Medulla oblongata (tissue), 1 donor: ENCODE data around the gene TRABD.
A peak's percentile ranks its signal among the peaks of the same experiment; 100 is the strongest.

Source experiments
- DNase-seq: peaks from one replicate; pipeline ENCODE4 v3.0.0-alpha.2; 2015; ENCODE audit errors: extremely low spot score

TRABD gene

GRCh38 chr22:50186761-50187523 lies 1.2 kb downstream of the TRABD start:
- DNase-seq: no peak

GRCh38 chr22:50188356-50188755 lies 2.6 kb downstream of the TRABD start:
- no peak for DNase-seq

- DNase-seq: no peak
These were observed 3.6 kb downstream of the TRABD start for GRCh38 chr22:50189184-50189848.

- no peak for DNase-seq
These were observed 4.1 kb downstream of the TRABD start for GRCh38 chr22:50189849-50190181.

- DNase-seq: peak; percentile 59
These were observed 4.6 kb downstream of the TRABD start for GRCh38 chr22:50190182-50190940.

GRCh38 chr22:50190941-50191741 lies 5.4 kb downstream of the TRABD start:
- DNase-seq: peak; percentile 60

GRCh38 chr22:50192436-50193204 lies 6.9 kb downstream of the TRABD start:
- DNase-seq: no peak

- no peak for DNase-seq
These were observed 7.9 kb downstream of the TRABD start for GRCh38 chr22:50193621-50194020.

- no peak for DNase-seq
These were observed 8.5 kb downstream of the TRABD start for GRCh38 chr22:50194037-50194805.

- no peak for DNase-seq
These were observed 10.5 kb downstream of the TRABD start for GRCh38 chr22:50196256-50196655.

GRCh38 chr22:50197000-50197800 lies 11.5 kb downstream of the TRABD start:
- no peak for DNase-seq

- DNase-seq: no peak
These were observed 12.3 kb downstream of the TRABD start for GRCh38 chr22:50197856-50198623.

GRCh38 chr22:50198624-50199017 lies 12.9 kb downstream of the TRABD start:
- DNase-seq: no peak

- DNase-seq: no peak
These were observed 13.6 kb downstream of the TRABD start for GRCh38 chr22:50199251-50199721.

GRCh38 chr22:50199829-50200460 lies 14.2 kb downstream of the TRABD start:
- DNase-seq: no peak

- DNase-seq: peak; percentile 91
These were observed 14.9 kb downstream of the TRABD start, which contains the start of gene SELENOO for GRCh38 chr22:50200461-50201190. Gene SELENOO (plus strand): TSS chr22:50201011. CDS start chr22:50201037, 26 bp downstream.
